Liver (tissue), 3 donors: ENCODE results near the gene NLK.

ENCODE experiments used
- ATF3 ChIP-seq: IDR thresholded peaks from 2 replicates; pipeline ENCODE4 v1.6.1; 2016; ENCODE audit warnings: antibody characterized with exemption
- CTCF ChIP-seq: fragments of 150-350 bp; IDR thresholded peaks from 2 replicates; pipeline ENCODE4 v1.5.1; 2017; ENCODE audit warnings: improper control_type of control experiment, low read depth, low read length; ENCODE audit not compliant: missing input control
- GABPA ChIP-seq, 2 donors: IDR thresholded peaks in 1 of 2; conservative IDR thresholded peaks in 1 of 2; 2 replicates each; pipeline ENCODE4 v1.6.1; 2016; ENCODE audit warnings: antibody characterized with exemption in 2 of 2, mild to moderate bottlenecking in 1 of 2, moderate library complexity in 1 of 2
- JUND ChIP-seq, 2 donors: IDR thresholded peaks; 2 replicates each; pipeline ENCODE4 v1.6.1; 2016; ENCODE audit warnings: antibody characterized with exemption in 2 of 2
- NR2F2 ChIP-seq: IDR thresholded peaks from 2 replicates; pipeline ENCODE4 v1.6.1; 2016; ENCODE audit warnings: antibody characterized with exemption
- RAD21 ChIP-seq, 2 donors: IDR thresholded peaks; 2 replicates each; pipeline ENCODE4 v1.6.1; 2016; ENCODE audit warnings: antibody characterized with exemption in 2 of 2, mild to moderate bottlenecking in 2 of 2
- RXRA ChIP-seq, 2 donors: IDR thresholded peaks; 2 replicates each; pipeline ENCODE4 v1.6.1; 2017 to 2018; ENCODE audit warnings: antibody characterized with exemption in 2 of 2, mild to moderate bottlenecking in 1 of 2
- YY1 ChIP-seq: IDR thresholded peaks from 2 replicates; pipeline ENCODE4 v1.6.1; 2016; ENCODE audit warnings: antibody characterized with exemption, mild to moderate bottlenecking
- ZBTB33 ChIP-seq: IDR thresholded peaks from 2 replicates; pipeline ENCODE4 v1.6.1; 2016; ENCODE audit warnings: antibody characterized with exemption
- TF ChIP-seq, protein P1 (sequence below): IDR thresholded peaks from 2 replicates; pipeline ENCODE4 v1.6.1; 2016; ENCODE audit warnings: antibody characterized with exemption
- TF ChIP-seq, protein P2 (sequence below): IDR thresholded peaks from 2 replicates; pipeline ENCODE4 v1.6.1; 2016; ENCODE audit warnings: antibody characterized with exemption, mild to moderate bottlenecking
- donor health status: healthy.
- donor health status: healthy.

- TF ChIP-seq YY1: no peak
- TF ChIP-seq CTCF: no peak
- TF ChIP-seq ATF3: no peak
- TF ChIP-seq, protein P1, sequence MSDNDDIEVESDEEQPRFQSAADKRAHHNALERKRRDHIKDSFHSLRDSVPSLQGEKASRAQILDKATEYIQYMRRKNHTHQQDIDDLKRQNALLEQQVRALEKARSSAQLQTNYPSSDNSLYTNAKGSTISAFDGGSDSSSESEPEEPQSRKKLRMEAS: no peak
- TF ChIP-seq, protein P2, sequence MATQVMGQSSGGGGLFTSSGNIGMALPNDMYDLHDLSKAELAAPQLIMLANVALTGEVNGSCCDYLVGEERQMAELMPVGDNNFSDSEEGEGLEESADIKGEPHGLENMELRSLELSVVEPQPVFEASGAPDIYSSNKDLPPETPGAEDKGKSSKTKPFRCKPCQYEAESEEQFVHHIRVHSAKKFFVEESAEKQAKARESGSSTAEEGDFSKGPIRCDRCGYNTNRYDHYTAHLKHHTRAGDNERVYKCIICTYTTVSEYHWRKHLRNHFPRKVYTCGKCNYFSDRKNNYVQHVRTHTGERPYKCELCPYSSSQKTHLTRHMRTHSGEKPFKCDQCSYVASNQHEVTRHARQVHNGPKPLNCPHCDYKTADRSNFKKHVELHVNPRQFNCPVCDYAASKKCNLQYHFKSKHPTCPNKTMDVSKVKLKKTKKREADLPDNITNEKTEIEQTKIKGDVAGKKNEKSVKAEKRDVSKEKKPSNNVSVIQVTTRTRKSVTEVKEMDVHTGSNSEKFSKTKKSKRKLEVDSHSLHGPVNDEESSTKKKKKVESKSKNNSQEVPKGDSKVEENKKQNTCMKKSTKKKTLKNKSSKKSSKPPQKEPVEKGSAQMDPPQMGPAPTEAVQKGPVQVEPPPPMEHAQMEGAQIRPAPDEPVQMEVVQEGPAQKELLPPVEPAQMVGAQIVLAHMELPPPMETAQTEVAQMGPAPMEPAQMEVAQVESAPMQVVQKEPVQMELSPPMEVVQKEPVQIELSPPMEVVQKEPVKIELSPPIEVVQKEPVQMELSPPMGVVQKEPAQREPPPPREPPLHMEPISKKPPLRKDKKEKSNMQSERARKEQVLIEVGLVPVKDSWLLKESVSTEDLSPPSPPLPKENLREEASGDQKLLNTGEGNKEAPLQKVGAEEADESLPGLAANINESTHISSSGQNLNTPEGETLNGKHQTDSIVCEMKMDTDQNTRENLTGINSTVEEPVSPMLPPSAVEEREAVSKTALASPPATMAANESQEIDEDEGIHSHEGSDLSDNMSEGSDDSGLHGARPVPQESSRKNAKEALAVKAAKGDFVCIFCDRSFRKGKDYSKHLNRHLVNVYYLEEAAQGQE: no peak
- no peak for TF ChIP-seq GABPA (IDR thresholded peaks at IDR 0.05 in 1 of 2, conservative IDR thresholded peaks at IDR 0.05 in 1 of 2)
- TF ChIP-seq RXRA (IDR thresholded peaks at IDR 0.05): no peak
- no peak for TF ChIP-seq NR2F2
- no peak for TF ChIP-seq ZBTB33
- TF ChIP-seq JUND (IDR thresholded peaks at IDR 0.05): no peak
- no peak for TF ChIP-seq RAD21 (IDR thresholded peaks at IDR 0.05)
Measured at GRCh38 chr17:28045304-28045703, 2.8 kb downstream of the NLK start.
